ENCODE results near the gene EBI3. TPM values are rescaled to one million over a fixed set of nuclear protein-coding genes. Genes with fewer than 3 reads are reported as not detected.

Gene EBI3
- total RNA-seq, 1 experiment from 2014 or later = 0.68 TPM

GRCh38 chr19:4277191-4277696 is 47.9 kb downstream of the EBI3 start:
- no peaks in the 10 kb centered on the region for H3K36me3 ChIP-seq (ENCODE audit: control insufficient read depth, insufficient read depth, low read length)
- Mint-ChIP-seq H3K4me3 (ENCODE audit: unreplicated experiment) (no peak overlapping the region), H3K9me3 (ENCODE audit: unreplicated experiment) (no peaks in the 10 kb centered on the region), H3K27me3 (ENCODE audit: insufficient read depth, unreplicated experiment) (peaks cover 7% of the 10 kb centered on the region), H3K27ac (ENCODE audit: unreplicated experiment) (no peak overlapping the region), H3K36me3 (ENCODE audit: insufficient read depth, unreplicated experiment) (no peaks in the 10 kb centered on the region), H3K4me1 (ENCODE audit: low read depth, unreplicated experiment) (peaks cover 7% of the 10 kb centered on the region)
- no peak for DNase-seq
- ChIA-PET CTCF (interaction anchor here (0.9 kb wide), 1 partner anchor 65 kb away, joined by 4 read pairs; no protein-coding TSS in a partner anchor), POLR2A (no interaction called here)
- BruUV-seq (replicated peaks) = no TSS peak
- intact Hi-C loops (cut with micrococcal nuclease; ENCODE audit: unreplicated experiment) = no loop called here
- H3K4me1 ChIP-seq = 0 out of 2 replicates have a peak, but pooled peaks cover 3% of the 10 kb centered on the region
- no peaks in the 10 kb centered on the region for H3K27me3 ChIP-seq (replicated peaks; ENCODE audit: control insufficient read depth, insufficient read depth, low read length)
- H3K9me3 ChIP-seq = no peaks in the 10 kb centered on the region
- no peak overlapping the region for H3K4me3 ChIP-seq (ENCODE audit: low read depth, low read length)
- TF ChIP-seq CTCF (IDR thresholded peaks at IDR 0.05; ENCODE audit: insufficient read depth in 1 of 2, low read depth in 1 of 2, low read length in 1 of 2, severe bottlenecking in 1 of 2, unreplicated experiment in 1 of 2) = no peak

GRCh38 chr19:4278010-4278409 is 48.7 kb downstream of the EBI3 start:
- Mint-ChIP-seq H3K27me3 (ENCODE audit: insufficient read depth, unreplicated experiment) (peaks cover 7% of the 10 kb centered on the region), H3K36me3 (ENCODE audit: insufficient read depth, unreplicated experiment) (no peaks in the 10 kb centered on the region), H3K27ac (ENCODE audit: unreplicated experiment) (no peak overlapping the region), H3K4me1 (ENCODE audit: low read depth, unreplicated experiment) (peaks cover 7% of the 10 kb centered on the region), H3K9me3 (ENCODE audit: unreplicated experiment) (no peaks in the 10 kb centered on the region), H3K4me3 (ENCODE audit: unreplicated experiment) (no peak overlapping the region)
- Histone ChIP-seq H3K27me3 (replicated peaks; ENCODE audit: control insufficient read depth, insufficient read depth, low read length) (no peaks in the 10 kb centered on the region), H3K36me3 (ENCODE audit: control insufficient read depth, insufficient read depth, low read length) (no peaks in the 10 kb centered on the region), H3K4me3 (ENCODE audit: low read depth, low read length) (no peak overlapping the region), H3K4me1 (0 out of 2 replicates have a peak, but pooled peaks cover 3% of the 10 kb centered on the region), H3K9me3 (no peaks in the 10 kb centered on the region)
- BruUV-seq (replicated peaks) = no TSS peak
- CTCF ChIA-PET = interaction anchor here (1.4 kb wide), 1 partner anchor 10 kb away, joined by 11 read pairs; no protein-coding TSS in a partner anchor
- no peak for DNase-seq
- TF ChIP-seq CTCF (IDR thresholded peaks at IDR 0.05; ENCODE audit: insufficient read depth in 1 of 2, low read depth in 1 of 2, low read length in 1 of 2, severe bottlenecking in 1 of 2, unreplicated experiment in 1 of 2) = no peak
- POLR2A ChIA-PET = no interaction called here
- intact Hi-C loops (cut with micrococcal nuclease; ENCODE audit: unreplicated experiment) = no loop called here

GRCh38 chr19:4278419-4279266 is 49.3 kb downstream of the EBI3 start, which contains the start of gene SHD:
Gene SHD, plus strand, starts transcription at chr19:4279266. Its CDS starts 798 bp downstream, at chr19:4280064.
- intact Hi-C loops (cut with micrococcal nuclease; ENCODE audit: unreplicated experiment) = no loop called here
- Mint-ChIP-seq H3K9me3 (ENCODE audit: unreplicated experiment) (no peaks in the 10 kb centered on the region), H3K4me3 (ENCODE audit: unreplicated experiment) (peak within 1 kb of the TSS; percentile 85), H3K27me3 (ENCODE audit: insufficient read depth, unreplicated experiment) (peaks cover 7% of the 10 kb centered on the region), H3K36me3 (ENCODE audit: insufficient read depth, unreplicated experiment) (no peaks in the 10 kb centered on the region), H3K4me1 (ENCODE audit: low read depth, unreplicated experiment) (peaks cover 7% of the 10 kb centered on the region), H3K27ac (ENCODE audit: unreplicated experiment) (no peak within 1 kb of the TSS)
- peak within 1 kb of the TSS; percentile 42 for H3K4me3 ChIP-seq (ENCODE audit: low read depth, low read length)
- no TSS peak for BruUV-seq (replicated peaks)
- H3K4me1 ChIP-seq = peaks cover 3% of the 10 kb centered on the region; the same call in 1 of the 2 replicates
- TF ChIP-seq CTCF (IDR thresholded peaks at IDR 0.05; ENCODE audit: insufficient read depth in 1 of 2, low read depth in 1 of 2, low read length in 1 of 2, severe bottlenecking in 1 of 2, unreplicated experiment in 1 of 2) = no peak
- ChIA-PET CTCF (interaction anchor here (1.4 kb wide), 1 partner anchor 11 kb away, joined by 11 read pairs; no protein-coding TSS in a partner anchor), POLR2A (no interaction called here)
- no peak for DNase-seq
- H3K36me3 ChIP-seq (ENCODE audit: control insufficient read depth, insufficient read depth, low read length) = no peaks in the 10 kb centered on the region
- no peaks in the 10 kb centered on the region for H3K9me3 ChIP-seq
- H3K27me3 ChIP-seq (replicated peaks; ENCODE audit: control insufficient read depth, insufficient read depth, low read length) = no peaks in the 10 kb centered on the region

Measured in Caco-2 (cell line).